ENCODE results near the gene LHB. TPM values are rescaled to one million over a fixed set of nuclear protein-coding genes. Genes with fewer than 3 reads are reported as not detected.

LHB gene
- total RNA-seq, 1 experiment from 2014 or later: not detected

DNA sequence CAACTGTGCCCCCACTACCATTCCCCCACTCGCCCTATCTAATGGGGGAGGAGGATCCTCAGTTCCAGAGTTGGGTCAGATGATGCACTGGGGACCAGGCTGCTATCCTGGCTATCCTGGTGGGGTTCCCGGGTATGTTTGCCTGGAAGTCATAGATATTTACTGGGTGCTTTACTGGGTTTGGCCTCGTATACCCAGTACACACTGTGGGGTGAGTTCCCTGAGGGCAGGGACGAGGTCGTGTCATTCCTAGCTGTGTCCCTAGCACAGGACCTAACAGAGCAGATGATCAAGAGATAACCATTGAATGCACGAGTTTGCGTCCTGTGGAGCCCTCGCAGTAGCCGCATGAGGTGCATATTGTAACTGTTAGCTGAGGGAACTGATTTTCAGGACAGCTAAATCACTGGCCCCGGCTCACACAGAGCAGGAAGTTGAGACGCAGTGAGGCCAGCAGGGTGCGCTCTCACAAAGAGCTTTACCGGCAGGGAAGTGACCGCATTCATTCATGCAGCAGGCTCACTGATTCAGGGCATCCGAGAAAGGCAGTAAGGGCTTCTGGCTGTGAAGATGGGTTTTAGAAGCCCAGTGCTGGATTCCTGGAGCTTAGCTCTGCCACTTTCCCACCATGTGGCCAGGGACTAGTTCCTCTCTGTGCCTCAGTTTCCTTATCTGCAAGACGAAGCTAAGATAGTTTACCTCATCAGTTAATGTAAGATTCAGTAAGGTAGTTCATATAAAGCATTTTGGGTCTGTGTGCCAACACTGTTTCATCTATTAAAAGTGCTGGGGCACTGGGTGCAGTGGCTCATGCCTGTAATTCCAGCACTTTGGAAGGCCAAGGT, 17.2 kb downstream of the LHB start:
- no CpG with 5 or more reads among the region's 16 CpGs for WGBS (ENCODE audit: extremely low coverage, insufficient read length, low lambda C conversion rate)
- no peaks in the 10 kb centered on the region for H3K23me2 ChIP-seq (ENCODE audit: insufficient read length, low read depth, low read length, poor library complexity, severe bottlenecking)

More for the DNA sequence above, 17.2 kb downstream of the LHB start:
- no peak overlapping the region for H2AK5ac ChIP-seq (ENCODE audit: insufficient read length, low read length)
- no peak overlapping the region for H3K27ac ChIP-seq (ENCODE audit: insufficient read length, low read depth, low read length)
- H4K5ac ChIP-seq (ENCODE audit: insufficient read length, low read depth, low read length): no peak overlapping the region
- H4K8ac ChIP-seq (replicated peaks; ENCODE audit: insufficient read length, low read depth, low read length): no peak overlapping the region
- peak; percentile 90 for DNase-seq
- H3K23ac ChIP-seq (ENCODE audit: insufficient read length, low read depth, low read length): no peak overlapping the region
- H3K14ac ChIP-seq (ENCODE audit: insufficient read depth, low read length): no peak overlapping the region
- H2BK20ac ChIP-seq (ENCODE audit: low read depth, low read length, poor library complexity, severe bottlenecking): no peak overlapping the region
- peaks cover 17 to 20% of the 10 kb centered on the region in 2 experiments for H3K4me1 Mint-ChIP-seq
- no peak overlapping the region for H4K91ac ChIP-seq (ENCODE audit: insufficient read length, low read depth, low read length)
- H3K4me3 Mint-ChIP-seq: peak overlapping the region in 1 of 2 experiments; percentile 54; a peak in 2 of 5 replicates
- no peak overlapping the region for H3T11ph ChIP-seq (ENCODE audit: low read length)
- no peaks in the 10 kb centered on the region for H3K9me3 ChIP-seq (ENCODE audit: control insufficient read depth, low read depth, low read length)
- TF ChIP-seq, protein P1, sequence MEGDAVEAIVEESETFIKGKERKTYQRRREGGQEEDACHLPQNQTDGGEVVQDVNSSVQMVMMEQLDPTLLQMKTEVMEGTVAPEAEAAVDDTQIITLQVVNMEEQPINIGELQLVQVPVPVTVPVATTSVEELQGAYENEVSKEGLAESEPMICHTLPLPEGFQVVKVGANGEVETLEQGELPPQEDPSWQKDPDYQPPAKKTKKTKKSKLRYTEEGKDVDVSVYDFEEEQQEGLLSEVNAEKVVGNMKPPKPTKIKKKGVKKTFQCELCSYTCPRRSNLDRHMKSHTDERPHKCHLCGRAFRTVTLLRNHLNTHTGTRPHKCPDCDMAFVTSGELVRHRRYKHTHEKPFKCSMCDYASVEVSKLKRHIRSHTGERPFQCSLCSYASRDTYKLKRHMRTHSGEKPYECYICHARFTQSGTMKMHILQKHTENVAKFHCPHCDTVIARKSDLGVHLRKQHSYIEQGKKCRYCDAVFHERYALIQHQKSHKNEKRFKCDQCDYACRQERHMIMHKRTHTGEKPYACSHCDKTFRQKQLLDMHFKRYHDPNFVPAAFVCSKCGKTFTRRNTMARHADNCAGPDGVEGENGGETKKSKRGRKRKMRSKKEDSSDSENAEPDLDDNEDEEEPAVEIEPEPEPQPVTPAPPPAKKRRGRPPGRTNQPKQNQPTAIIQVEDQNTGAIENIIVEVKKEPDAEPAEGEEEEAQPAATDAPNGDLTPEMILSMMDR (conservative IDR thresholded peaks at IDR 0.05): peak; percentile 92
- no peaks in the 10 kb centered on the region for H3K9me3 Mint-ChIP-seq
- no peak overlapping the region for H2BK12ac ChIP-seq (ENCODE audit: insufficient read length, low read depth, low read length)
- H4K20me1 ChIP-seq (ENCODE audit: control insufficient read depth, insufficient read depth, insufficient read length): no peaks in the 10 kb centered on the region
- no peaks in the 10 kb centered on the region for H3K27me3 Mint-ChIP-seq (ENCODE audit: low read depth)
- H3K18ac ChIP-seq (ENCODE audit: insufficient read length, low read depth, low read length): no peak overlapping the region
- H2BK15ac ChIP-seq (ENCODE audit: low read depth, low read length): no peak overlapping the region
- H2BK5ac ChIP-seq (ENCODE audit: insufficient read length, low read length): no peak overlapping the region
- no peak overlapping the region for H3K4ac ChIP-seq (ENCODE audit: low read depth, low read length)
- peaks cover 8 to 30% (median 18%) of the 10 kb centered on the region in 3 experiments; a peak in 6 of 7 replicates for H3K36me3 Mint-ChIP-seq (ENCODE audit: insufficient read depth in 1 of 3, low read depth in 3 of 3)
- no peak overlapping the region for H3K9ac ChIP-seq (ENCODE audit: extremely low read depth, insufficient read length, low read length)
- no peak overlapping the region for H2BK120ac ChIP-seq (ENCODE audit: low read depth, low read length, poor library complexity, severe bottlenecking)
- peak overlapping the region; percentile 78 to 94 (median 94); a peak in 5 of 7 replicates for H3K27ac Mint-ChIP-seq
- H2AFZ ChIP-seq (ENCODE audit: low read length): no peak overlapping the region
- no peak overlapping the region for H3K4me2 ChIP-seq (ENCODE audit: insufficient read depth, insufficient read length, low read length)
- no peaks in the 10 kb centered on the region for H3K4me1 ChIP-seq (ENCODE audit: insufficient read depth, low read length)
- H3K79me1 ChIP-seq (ENCODE audit: insufficient read depth, low read depth, low read length, poor library complexity, severe bottlenecking): no peaks in the 10 kb centered on the region
- no peak overlapping the region for H3K56ac ChIP-seq (ENCODE audit: insufficient read length, low read depth, low read length)
- H3K27me3 ChIP-seq (ENCODE audit: insufficient read depth, low read length): no peaks in the 10 kb centered on the region
- H3K79me2 ChIP-seq (ENCODE audit: insufficient read depth, low read length): peaks cover 5% of the 10 kb centered on the region; the same call in 1 of the 2 replicates
